RWPE1 (cell line): Measurements from ENCODE around the gene HADH.
A peak's percentile ranks its signal among the peaks of the same experiment; 100 is the strongest.

Experiments used
- CTCF ChIA-PET: fragments of 350-600 bp; sonication (Branson Sonifier 250); formaldehyde crosslinking; extraction: SDS; loops from one replicate; lab custom pipeline; 2021; lab: Yijun Ruan, JAX
- POLR2A ChIA-PET: fragments of 400-600 bp; formaldehyde crosslinking; extraction: SDS; loops from one replicate; lab custom pipeline; 2020; ENCODE audit warnings: antibody characterized with exemption; ENCODE audit not compliant: low non-redundant PET; lab: Yijun Ruan, JAX
- DNase-seq: peaks from one replicate; pipeline ENCODE4 v3.0.0; 2012; ENCODE audit warnings: low spot score
- H3K27ac ChIP-seq: fragments of 450-650 bp; 2 replicates; pipeline ENCODE4 v1.5.1; 2017
- CTCF ChIP-seq: fragments of 450-650 bp; conservative IDR thresholded peaks from 2 replicates; pipeline ENCODE4 v1.5.1; 2017; ENCODE audit warnings: low read depth, mild to moderate bottlenecking

The HADH gene

GRCh38 chr4:108035691-108036090, 46.0 kb downstream of the HADH start:
- ChIA-PET POLR2A (interaction anchor here (0.6 kb wide), 1 partner anchor 37 kb away, joined by 5 read pairs; no protein-coding TSS in a partner anchor), CTCF (no interaction called here)
- no peak for TF ChIP-seq CTCF
- no peak overlapping the region for H3K27ac ChIP-seq
- no peak for DNase-seq

GRCh38 chr4:108036213-108036612, 46.5 kb downstream of the HADH start:
- ChIA-PET CTCF (no interaction called here), POLR2A (interaction anchor here (0.6 kb wide), 1 partner anchor 37 kb away, joined by 5 read pairs; no protein-coding TSS in a partner anchor)
- H3K27ac ChIP-seq = no peak overlapping the region
- no peak for TF ChIP-seq CTCF
- DNase-seq = no peak

- ChIA-PET POLR2A (no interaction called here), CTCF (no interaction called here)
- no peak for TF ChIP-seq CTCF
- H3K27ac ChIP-seq = no peak overlapping the region
- no peak for DNase-seq
These were observed 48.2 kb downstream of the HADH start for GRCh38 chr4:108037884-108038283.

GRCh38 chr4:108042927-108043326, 53.2 kb downstream of the HADH start:
- TF ChIP-seq CTCF = no peak
- ChIA-PET POLR2A (no interaction called here), CTCF (no interaction called here)
- DNase-seq = no peak
- no peak overlapping the region for H3K27ac ChIP-seq

GRCh38 chr4:108043526-108043925, 53.8 kb downstream of the HADH start:
- POLR2A ChIA-PET = no interaction called here
- no peak for TF ChIP-seq CTCF
- no peak for DNase-seq
- H3K27ac ChIP-seq = no peak overlapping the region
- CTCF ChIA-PET = no interaction called here

GRCh38 chr4:108044951-108045686, 55.4 kb downstream of the HADH start:
- ChIA-PET POLR2A (no interaction called here), CTCF (interaction anchor here (0.5 kb wide), 1 partner anchor 528 kb away, joined by 3 read pairs; no protein-coding TSS in a partner anchor)
- peak; percentile 41 for DNase-seq
- TF ChIP-seq CTCF = no peak
- no peak overlapping the region for H3K27ac ChIP-seq
